Measurements from ENCODE around the gene FAM169A.
"Not testable (repeated sequence)": the region's sequence is repeated elsewhere in the genome, so short reads cannot be mapped to it uniquely, and the experiment has no call there.

FAM169A gene

GRCh38 chr5:74877624-74878304, 11.6 kb upstream of the FAM169A start:
- no peak for DNase-seq (ENCODE audit: low read depth in 2 of 2)
- TF ChIP-seq, protein P1, sequence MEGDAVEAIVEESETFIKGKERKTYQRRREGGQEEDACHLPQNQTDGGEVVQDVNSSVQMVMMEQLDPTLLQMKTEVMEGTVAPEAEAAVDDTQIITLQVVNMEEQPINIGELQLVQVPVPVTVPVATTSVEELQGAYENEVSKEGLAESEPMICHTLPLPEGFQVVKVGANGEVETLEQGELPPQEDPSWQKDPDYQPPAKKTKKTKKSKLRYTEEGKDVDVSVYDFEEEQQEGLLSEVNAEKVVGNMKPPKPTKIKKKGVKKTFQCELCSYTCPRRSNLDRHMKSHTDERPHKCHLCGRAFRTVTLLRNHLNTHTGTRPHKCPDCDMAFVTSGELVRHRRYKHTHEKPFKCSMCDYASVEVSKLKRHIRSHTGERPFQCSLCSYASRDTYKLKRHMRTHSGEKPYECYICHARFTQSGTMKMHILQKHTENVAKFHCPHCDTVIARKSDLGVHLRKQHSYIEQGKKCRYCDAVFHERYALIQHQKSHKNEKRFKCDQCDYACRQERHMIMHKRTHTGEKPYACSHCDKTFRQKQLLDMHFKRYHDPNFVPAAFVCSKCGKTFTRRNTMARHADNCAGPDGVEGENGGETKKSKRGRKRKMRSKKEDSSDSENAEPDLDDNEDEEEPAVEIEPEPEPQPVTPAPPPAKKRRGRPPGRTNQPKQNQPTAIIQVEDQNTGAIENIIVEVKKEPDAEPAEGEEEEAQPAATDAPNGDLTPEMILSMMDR (IDR thresholded peaks at IDR 0.05; ENCODE audit: low read depth, low read length): no peak
- H3K4me3 ChIP-seq (replicated peaks in 1 of 2; ENCODE audit: low read depth in 2 of 2, low read length in 2 of 2): no peak overlapping the region

DNA sequence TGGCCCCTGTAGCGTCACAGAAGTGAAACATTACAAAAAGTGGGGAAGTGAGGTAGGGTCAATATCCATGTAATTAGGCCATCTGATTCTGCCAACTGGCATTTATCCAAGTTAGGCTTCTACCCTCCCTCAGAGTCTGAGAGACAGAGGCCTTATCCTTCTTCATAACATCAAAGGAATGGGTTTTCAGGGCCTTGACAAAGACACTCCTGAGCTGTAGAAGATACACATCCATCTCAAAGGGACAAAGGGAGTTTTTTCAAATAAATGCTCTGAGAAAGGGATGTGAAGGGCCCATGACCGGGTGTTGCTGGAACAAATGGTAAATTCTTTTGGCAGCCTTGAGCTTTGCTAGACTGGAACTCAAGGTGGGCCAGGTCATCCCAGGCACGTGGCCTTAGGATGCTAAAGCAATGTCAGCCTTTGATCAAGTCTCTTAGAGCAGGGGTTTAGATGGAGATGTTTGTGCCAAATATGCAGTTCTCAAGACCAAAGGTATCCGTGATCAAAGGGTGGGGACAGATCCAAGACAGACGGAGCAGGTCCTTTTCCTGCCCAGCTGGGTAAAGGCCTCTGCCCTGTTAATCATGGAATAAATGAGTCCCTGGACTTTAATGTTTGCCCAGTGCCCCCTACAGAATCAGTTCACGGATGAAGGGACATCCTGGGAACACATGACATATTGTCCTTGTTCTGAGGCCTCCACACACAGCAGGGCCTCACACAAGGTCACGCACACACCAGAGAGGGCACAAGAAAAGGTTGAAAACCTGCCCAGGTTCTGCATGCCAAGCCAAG, 10.0 kb upstream of the FAM169A start:
- no peak overlapping the region for H3K4me3 ChIP-seq (replicated peaks in 1 of 2; ENCODE audit: low read depth in 2 of 2, low read length in 2 of 2)
- TF ChIP-seq, protein P1 (IDR thresholded peaks at IDR 0.05; ENCODE audit: low read depth, low read length): no peak
- DNase-seq (ENCODE audit: low read depth in 2 of 2): no peak

DNA sequence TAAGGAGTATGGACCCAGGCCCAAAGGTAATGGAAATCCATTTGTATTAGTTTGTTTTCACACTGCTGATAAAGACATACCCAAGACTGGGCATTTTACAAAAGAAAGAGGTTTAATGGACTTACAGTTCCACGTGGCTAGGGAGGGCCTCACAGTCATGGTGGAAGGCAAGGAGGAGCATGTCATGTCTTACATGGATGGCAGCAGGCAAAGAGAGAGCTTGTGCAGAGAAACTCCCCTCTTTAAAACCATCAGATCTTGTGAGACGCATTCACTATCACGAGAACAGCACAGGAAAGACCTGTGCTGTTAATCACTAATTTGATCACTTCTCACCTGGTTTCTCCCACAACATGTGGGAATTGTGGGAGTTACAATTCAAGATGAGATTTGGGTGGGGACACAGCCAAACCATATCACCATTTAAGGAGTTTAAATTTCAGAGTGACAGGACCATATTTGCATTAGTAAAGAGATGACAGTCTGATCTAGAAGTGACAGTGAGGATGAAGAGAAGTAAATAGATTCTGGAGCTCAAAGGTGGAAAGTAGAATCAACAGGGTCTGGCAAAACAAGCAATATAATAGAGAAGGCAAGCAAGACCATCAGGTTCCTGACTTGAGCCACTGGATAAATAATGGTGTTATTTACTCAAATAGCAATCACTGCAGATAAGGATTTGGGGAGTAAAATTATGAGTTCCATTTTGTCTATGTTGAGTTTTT, 7.5 kb upstream of the FAM169A start:
- DNase-seq (ENCODE audit: low read depth in 2 of 2): no peak
- no peak overlapping the region for H3K4me3 ChIP-seq (replicated peaks in 1 of 2; ENCODE audit: low read depth in 2 of 2, low read length in 2 of 2)
- TF ChIP-seq, protein P1 (IDR thresholded peaks at IDR 0.05; ENCODE audit: low read depth, low read length): no peak

DNA sequence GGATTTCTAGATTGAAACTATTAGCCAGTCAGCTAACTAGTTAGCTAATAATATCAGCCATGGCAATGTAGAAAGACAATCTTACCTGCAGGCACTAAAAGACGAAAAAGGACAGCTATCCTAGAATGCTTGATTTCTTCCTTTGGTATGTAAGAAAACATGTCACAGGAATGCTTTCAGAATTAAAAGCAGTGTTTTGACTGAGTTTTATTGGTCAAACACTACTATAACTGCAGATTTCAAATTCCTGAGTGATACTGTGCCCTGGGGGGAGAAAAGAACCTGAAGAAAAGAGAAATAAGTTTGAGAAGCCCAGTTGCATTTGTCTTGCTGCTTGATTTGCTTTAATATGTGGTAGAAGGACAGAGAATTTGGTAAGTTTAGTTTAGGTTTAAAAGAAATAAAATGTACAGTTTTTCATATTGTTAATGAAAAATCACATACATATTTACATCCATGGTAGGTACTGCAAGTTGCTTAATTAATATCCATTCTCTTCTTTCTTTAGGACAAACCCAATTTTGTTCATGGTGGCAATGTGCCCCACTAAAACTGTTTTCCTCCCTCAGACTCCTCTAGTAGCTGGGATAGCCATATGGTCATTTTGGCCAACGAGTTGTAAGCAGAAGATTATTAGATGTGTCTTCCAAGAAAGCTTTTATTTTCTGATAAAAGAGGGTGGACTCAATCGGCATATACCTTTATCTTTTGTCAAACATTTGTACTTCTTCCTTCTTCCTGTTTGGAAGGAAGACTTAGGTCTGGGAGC, 4.3 kb upstream of the FAM169A start:
- H3K4me3 ChIP-seq (replicated peaks in 1 of 2; ENCODE audit: low read depth in 2 of 2, low read length in 2 of 2): no peak overlapping the region
- DNase-seq (ENCODE audit: low read depth in 2 of 2): no peak
- TF ChIP-seq, protein P1 (IDR thresholded peaks at IDR 0.05; ENCODE audit: low read depth, low read length): no peak

- not testable (repeated sequence) for DNase-seq (ENCODE audit: low read depth in 2 of 2); H3K4me3 ChIP-seq (replicated peaks in 1 of 2; ENCODE audit: low read depth in 2 of 2, low read length in 2 of 2)
These were observed 3.2 kb upstream of the FAM169A start for GRCh38 chr5:74869414-74869813.

DNA sequence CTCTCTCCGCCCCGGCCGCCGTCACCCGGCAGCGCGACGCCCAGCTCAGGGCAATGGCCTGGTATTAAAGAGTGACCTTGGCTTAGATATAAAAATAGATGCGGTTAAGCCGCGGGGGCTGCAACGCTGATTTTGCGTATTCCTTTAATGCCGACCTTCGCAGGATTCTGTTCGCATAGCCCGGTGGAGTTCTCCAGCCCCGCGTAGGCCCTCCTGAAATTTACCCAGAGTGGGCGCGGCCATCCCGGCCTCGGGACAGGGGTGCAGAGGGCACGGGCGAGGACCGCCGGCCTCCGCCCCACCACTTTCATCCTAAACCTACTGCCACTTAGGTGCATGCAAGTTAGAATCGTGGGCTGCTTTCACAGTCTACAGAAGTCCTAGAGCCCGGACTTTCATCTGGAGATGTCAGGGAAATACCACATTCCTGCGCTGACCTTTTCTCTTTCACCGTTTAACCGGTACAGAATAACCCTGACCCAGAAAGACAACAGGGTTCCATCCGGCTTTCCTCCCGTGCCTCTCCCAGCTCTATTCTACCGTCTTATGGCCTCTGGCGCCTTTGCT, 492 bp upstream of the FAM169A start:
- no peak overlapping the region for H3K4me3 ChIP-seq (replicated peaks in 1 of 2; ENCODE audit: low read depth in 2 of 2, low read length in 2 of 2)
- TF ChIP-seq, protein P1 (IDR thresholded peaks at IDR 0.05; ENCODE audit: low read depth, low read length): no peak
- DNase-seq (ENCODE audit: low read depth in 2 of 2): no peak
